GM10266 (cell line): Measurements from ENCODE around the gene KLHDC7B.

ENCODE experiments used
- DNase-seq: peaks from one replicate; pipeline ENCODE4 v3.0.0; 2012; ENCODE audit errors: extremely low spot score
- CTCF ChIP-seq: IDR thresholded peaks from 2 replicates; pipeline ENCODE4 v1.5.1; 2012; ENCODE audit warnings: mild to moderate bottlenecking, low read depth; ENCODE audit not compliant: control insufficient read depth, insufficient read depth; ENCODE audit errors: missing control alignments

KLHDC7B gene

GRCh38 chr22:50526834-50527801, 18.6 kb upstream of the KLHDC7B start:
- no peak for TF ChIP-seq CTCF
- DNase-seq: peak; percentile 88

GRCh38 chr22:50527921-50528681, 17.6 kb upstream of the KLHDC7B start:
- DNase-seq: no peak
- TF ChIP-seq CTCF: no peak

- no peak for DNase-seq
- no peak for TF ChIP-seq CTCF
Observed at GRCh38 chr22:50528682-50529415, 16.9 kb upstream of the KLHDC7B start.

GRCh38 chr22:50529416-50529896, 16.2 kb upstream of the KLHDC7B start:
- DNase-seq: no peak
- TF ChIP-seq CTCF: no peak

- DNase-seq: peak; percentile 91
- no peak for TF ChIP-seq CTCF
Observed at GRCh38 chr22:50529897-50530579, 15.7 kb upstream of the KLHDC7B start, which contains the start of gene TYMP. Gene TYMP, minus strand, starts transcription at chr22:50530012. Its CDS starts 303 bp downstream, at chr22:50529709.

- DNase-seq: peak; percentile 48
Observed at GRCh38 chr22:50530580-50530876, 15.2 kb upstream of the KLHDC7B start.

More at GRCh38 chr22:50530580-50530876, 15.2 kb upstream of the KLHDC7B start:
- no peak for TF ChIP-seq CTCF
